ENCODE measurements around the gene BRINP1. TPM values are rescaled to one million over a fixed set of nuclear protein-coding genes. Genes with fewer than 3 reads are reported as not detected.

BRINP1 gene
- total RNA-seq, 1 experiment from 2014 or later: not detected

- no peaks in the 10 kb centered on the region for H3K4me1 ChIP-seq (ENCODE audit: control insufficient read depth, insufficient read depth, low read length)
- POLR2A ChIA-PET: no interaction called here
- no peaks in the 10 kb centered on the region for H3K27me3 ChIP-seq (ENCODE audit: control insufficient read depth, insufficient read depth, low read length)
- no peak overlapping the region for H3K27ac ChIP-seq (ENCODE audit: low read length)
- no TSS peak for BruUV-seq (replicated peaks)
- CTCF ChIA-PET: no interaction called here
- H3K9me3 ChIP-seq (ENCODE audit: control insufficient read depth, insufficient read depth, low read depth, low read length): no peaks in the 10 kb centered on the region
- no peak for DNase-seq (ENCODE audit: low read depth, low spot score)
- no peak overlapping the region for H3K4me3 ChIP-seq (ENCODE audit: low read depth in 2 of 2, low read length in 2 of 2)
- in situ Hi-C loops (cut with HindIII; ENCODE audit: low pct_unique_long_range_greater_than_20kb, low sequenced_read_pairs) (no loop called here), intact Hi-C loops (cut with micrococcal nuclease; ENCODE audit: unreplicated experiment) (no loop called here)
- ATAC-seq: no peak
- H3K36me3 ChIP-seq (ENCODE audit: control insufficient read depth, insufficient read depth, low read length): no peaks in the 10 kb centered on the region
- TF ChIP-seq REST (IDR thresholded peaks at IDR 0.05; ENCODE audit: insufficient read depth in 1 of 2, low read depth in 2 of 2, low read length in 1 of 2) (no peak), CTCF (IDR thresholded peaks at IDR 0.05) (no peak), TCF7L2 (IDR thresholded peaks at IDR 0.05; ENCODE audit: low read depth, low read length) (no peak), POLR2AphosphoS5 (IDR thresholded peaks at IDR 0.05; ENCODE audit: low read depth, low read length) (no peak), SIN3A (IDR thresholded peaks at IDR 0.05; ENCODE audit: borderline replicate concordance, insufficient read depth, low read depth, low read length) (no peak)
Measured at GRCh38 chr9:119398350-119398749, 29.1 kb upstream of the BRINP1 start.

GRCh38 chr9:119391878-119392277, 22.6 kb upstream of the BRINP1 start:
- H3K27me3 ChIP-seq (ENCODE audit: control insufficient read depth, insufficient read depth, low read length): no peaks in the 10 kb centered on the region
- intact Hi-C loops (cut with micrococcal nuclease; ENCODE audit: unreplicated experiment) (no loop called here), in situ Hi-C loops (cut with HindIII; ENCODE audit: low pct_unique_long_range_greater_than_20kb, low sequenced_read_pairs) (no loop called here)
- POLR2A ChIA-PET: no interaction called here
- H3K9me3 ChIP-seq (ENCODE audit: control insufficient read depth, insufficient read depth, low read depth, low read length): no peaks in the 10 kb centered on the region
- no peaks in the 10 kb centered on the region for H3K36me3 ChIP-seq (ENCODE audit: control insufficient read depth, insufficient read depth, low read length)
- no peak overlapping the region for H3K4me3 ChIP-seq (ENCODE audit: low read depth in 2 of 2, low read length in 2 of 2)
- no TSS peak for BruUV-seq (replicated peaks)
- H3K4me1 ChIP-seq (ENCODE audit: control insufficient read depth, insufficient read depth, low read length): no peaks in the 10 kb centered on the region
- no peak overlapping the region for H3K27ac ChIP-seq (ENCODE audit: low read length)
- ATAC-seq (no peak), DNase-seq (ENCODE audit: low read depth, low spot score) (no peak)
- TF ChIP-seq REST (IDR thresholded peaks at IDR 0.05; ENCODE audit: insufficient read depth in 1 of 2, low read depth in 2 of 2, low read length in 1 of 2) (no peak), TCF7L2 (IDR thresholded peaks at IDR 0.05; ENCODE audit: low read depth, low read length) (no peak), POLR2AphosphoS5 (IDR thresholded peaks at IDR 0.05; ENCODE audit: low read depth, low read length) (no peak), CTCF (IDR thresholded peaks at IDR 0.05) (no peak), SIN3A (IDR thresholded peaks at IDR 0.05; ENCODE audit: borderline replicate concordance, insufficient read depth, low read depth, low read length) (no peak)
- CTCF ChIA-PET: no interaction called here

Measured in Panc1 (cell line).